Esophagus (tissue), 2 donors: ENCODE data around the gene SMC1B. TPM values are rescaled to one million over a fixed set of nuclear protein-coding genes. Genes with fewer than 3 reads are reported as not detected.

Experiments used
- H3K27ac ChIP-seq, 2 donors: one replicate each; pipeline ENCODE4 v1.5.1; 2013; ENCODE audit warnings: low read depth in 2 of 2, mild to moderate bottlenecking in 2 of 2, inconsistent platforms in 1 of 2, low read length in 1 of 2, moderate library complexity in 1 of 2
- H3K27me3 ChIP-seq, 2 donors: one replicate each; pipeline ENCODE4 v1.6.1; 2013; ENCODE audit warnings: low read length in 2 of 2, control low read depth in 1 of 2, mild to moderate bottlenecking in 1 of 2; ENCODE audit not compliant: insufficient read depth in 2 of 2, control insufficient read depth in 1 of 2
- H3K36me3 ChIP-seq, 2 donors: one replicate each; pipeline ENCODE4 v1.6.1; 2013; ENCODE audit warnings: low read length in 1 of 2; ENCODE audit not compliant: control insufficient read depth in 2 of 2, insufficient read depth in 2 of 2
- H3K4me1 ChIP-seq, 2 donors: one replicate each; pipeline ENCODE4 v1.6.1; 2013; ENCODE audit warnings: low read length in 1 of 2; ENCODE audit not compliant: control insufficient read depth in 2 of 2, insufficient read depth in 2 of 2
- H3K4me3 ChIP-seq, 2 donors: one replicate each; pipeline ENCODE4 v1.5.1; 2013; ENCODE audit warnings: low read length in 2 of 2, mild to moderate bottlenecking in 2 of 2, low read depth in 1 of 2, moderate library complexity in 1 of 2
- H3K9me3 ChIP-seq, 2 donors: one replicate each; pipeline ENCODE4 v1.6.1; 2013; ENCODE audit warnings: mild to moderate bottlenecking in 2 of 2, low read depth in 1 of 2, low read length in 1 of 2, moderate library complexity in 1 of 2; ENCODE audit not compliant: control insufficient read depth in 2 of 2, insufficient read depth in 1 of 2
- WGBS, 2 donors: extraction: QIAGEN DNeasy Blood & Tissue Kit; methylation state at CpG; one replicate each; pipeline ENCODE4 v1.1.7; 2013; 5-methylcytosine and 5-hydroxymethylcytosine counted together
- polyA plus RNA-seq, 2 donors: library from polyadenylated mRNA; stranded (reverse); fragments of 200-250 nt; gene quantifications; one replicate each; pipeline ENCODE4 v1.2.3, GENCODE V29; 2013
- donor health status: healthy with polysubstance abuse.
- donor health status: Bipolar disorder and iron deficiency.

Gene SMC1B
- polyA plus RNA-seq, 2 donors, result 0.04 TPM; not detected in 1

- H3K27ac ChIP-seq, result no peak overlapping the region
- H3K36me3 ChIP-seq, result no peaks in the 10 kb centered on the region
- 87 to 89% methylated on average over 8 of the region's 8 CpGs for WGBS, 2 donors
- no peak overlapping the region for H3K4me3 ChIP-seq
- H3K27me3 ChIP-seq, result no peaks in the 10 kb centered on the region
- no peaks in the 10 kb centered on the region for H3K9me3 ChIP-seq
- H3K4me1 ChIP-seq, result peaks cover 5 to 13% of the 10 kb centered on the region in 2 donors
These were observed 101.0 kb downstream of the SMC1B start for GRCh38 chr22:45312415-45312814.

- H3K4me1 ChIP-seq, result peaks cover 5 to 11% of the 10 kb centered on the region in 2 donors
- H3K27ac ChIP-seq, result peak overlapping the region; percentile 2 to 44
- no peaks in the 10 kb centered on the region for H3K36me3 ChIP-seq
- peak overlapping the region; percentile 83 to 85 for H3K4me3 ChIP-seq
- H3K27me3 ChIP-seq, result no peaks in the 10 kb centered on the region
- H3K9me3 ChIP-seq, result no peaks in the 10 kb centered on the region
- 31 to 32% methylated on average over 14 of the region's 14 CpGs for WGBS, 2 donors
These were observed 102.3 kb downstream of the SMC1B start for GRCh38 chr22:45310977-45311531.

GRCh38 chr22:45310331-45310976, 102.9 kb downstream of the SMC1B start:
- Histone ChIP-seq H3K4me1 (peaks cover 5 to 11% of the 10 kb centered on the region in 2 donors), H3K27ac (peak overlapping the region; percentile 80 to 82), H3K9me3 (no peaks in the 10 kb centered on the region), H3K36me3 (no peaks in the 10 kb centered on the region), H3K4me3 (peak overlapping the region; percentile 83 to 85), H3K27me3 (no peaks in the 10 kb centered on the region)
- WGBS, 2 donors, result 3 to 4% methylated on average over 33 of the region's 33 CpGs

- 0 to 1% methylated on average over 64 to 95 of the region's 95 CpGs for WGBS, 2 donors
- Histone ChIP-seq H3K27ac (peak within 1 kb of the TSS; percentile 80 to 83), H3K9me3 (no peaks in the 10 kb centered on the region), H3K4me1 (peaks cover 5 to 11% of the 10 kb centered on the region in 2 donors), H3K4me3 (peak within 1 kb of the TSS; percentile 83 to 85), H3K27me3 (no peaks in the 10 kb centered on the region), H3K36me3 (no peaks in the 10 kb centered on the region)
These were observed 103.8 kb downstream of the SMC1B start, which contains the start of gene FAM118A for GRCh38 chr22:45309422-45310227. TSS of gene FAM118A (plus strand) at chr22:45309934. CDS start at chr22:45322380, 12,446 bp downstream.

- H3K36me3 ChIP-seq, result no peaks in the 10 kb centered on the region
- H3K4me3 ChIP-seq, result peak overlapping the region; percentile 40 to 83
- no peaks in the 10 kb centered on the region for H3K27me3 ChIP-seq
- peaks cover 5 to 11% of the 10 kb centered on the region in 2 donors for H3K4me1 ChIP-seq
- H3K27ac ChIP-seq, result peak overlapping the region; percentile 65 to 83
- no peaks in the 10 kb centered on the region for H3K9me3 ChIP-seq
- 52 to 55% methylated on average over 25 of the region's 25 CpGs for WGBS, 2 donors
These were observed 104.4 kb downstream of the SMC1B start for GRCh38 chr22:45308957-45309421.

- H3K4me1 ChIP-seq, result peaks cover 5 to 11% of the 10 kb centered on the region in 2 donors
- no peak overlapping the region for H3K4me3 ChIP-seq
- no peaks in the 10 kb centered on the region for H3K9me3 ChIP-seq
- H3K27ac ChIP-seq, result no peak overlapping the region
- no peaks in the 10 kb centered on the region for H3K27me3 ChIP-seq
- no peaks in the 10 kb centered on the region for H3K36me3 ChIP-seq
- WGBS, 2 donors, result 89 to 90% methylated on average over 6 of the region's 6 CpGs
These were observed 104.9 kb downstream of the SMC1B start for GRCh38 chr22:45308391-45308956.

- peaks cover 3 to 9% of the 10 kb centered on the region in 2 donors for H3K4me1 ChIP-seq
- 94% methylated on average over 9 of the region's 9 CpGs for WGBS, 2 donors
- H3K27ac ChIP-seq, result no peak overlapping the region
- H3K27me3 ChIP-seq, result no peaks in the 10 kb centered on the region
- no peaks in the 10 kb centered on the region for H3K36me3 ChIP-seq
- H3K9me3 ChIP-seq, result no peaks in the 10 kb centered on the region
- no peak overlapping the region for H3K4me3 ChIP-seq
These were observed 107.3 kb downstream of the SMC1B start for GRCh38 chr22:45306139-45306538.

GRCh38 chr22:45305456-45306075, 107.8 kb downstream of the SMC1B start:
- Histone ChIP-seq H3K4me3 (no peak overlapping the region), H3K27me3 (no peaks in the 10 kb centered on the region), H3K36me3 (no peaks in the 10 kb centered on the region), H3K27ac (no peak overlapping the region), H3K9me3 (no peaks in the 10 kb centered on the region), H3K4me1 (peaks cover 0 to 5% of the 10 kb centered on the region in 2 donors)
- WGBS, 2 donors, result 72 to 80% methylated on average over 6 of the region's 6 CpGs

- H3K27ac ChIP-seq, result no peak overlapping the region
These were observed 108.4 kb downstream of the SMC1B start for GRCh38 chr22:45304971-45305370.

More at GRCh38 chr22:45304971-45305370, 108.4 kb downstream of the SMC1B start:
- peaks cover 0 to 5% of the 10 kb centered on the region in 2 donors for H3K4me1 ChIP-seq
- no peaks in the 10 kb centered on the region for H3K36me3 ChIP-seq
- H3K4me3 ChIP-seq, result no peak overlapping the region
- H3K27me3 ChIP-seq, result no peaks in the 10 kb centered on the region
- H3K9me3 ChIP-seq, result no peaks in the 10 kb centered on the region
- WGBS, 2 donors, result 65 to 71% methylated on average over 6 of the region's 6 CpGs
